GM23338 (cell line): ENCODE measurements around the gene DNLZ. TPM values are rescaled to one million over a fixed set of nuclear protein-coding genes. Genes with fewer than 3 reads are reported as not detected.

Source experiments
- ATAC-seq: fragments of 200-7000 bp; cut with Tn5 transposase; 3 replicates; pipeline ENCODE4 v1.9.1; 2020
- DNase-seq: peaks from one replicate; pipeline ENCODE4 v3.0.0-alpha.2; 2015; ENCODE audit warnings: low spot score
- H2AFZ ChIP-seq: fragments of 200-600 bp; sonication (generic); 2 replicates; pipeline ENCODE4 v1.8.0; 2016; ENCODE audit warnings: antibody characterized with exemption, mild to moderate bottlenecking, moderate library complexity
- H3F3A ChIP-seq: fragments of 200-600 bp; sonication (generic); replicated peaks from 2 replicates; pipeline ENCODE4 v1.8.0; 2017; ENCODE audit warnings: antibody characterized with exemption, mixed run types, low read depth
- H3K27ac ChIP-seq: fragments of 200-600 bp; sonication (generic); 2 replicates; pipeline ENCODE4 v1.6.1; 2016; ENCODE audit warnings: low read depth
- H3K27me3 ChIP-seq: fragments of 200-600 bp; sonication (generic); 2 replicates; pipeline ENCODE4 v1.8.0; 2016; ENCODE audit warnings: mild to moderate bottlenecking, mixed run types, moderate library complexity; ENCODE audit not compliant: insufficient read depth
- H3K36me3 ChIP-seq: fragments of 200-600 bp; sonication (generic); 2 replicates; pipeline ENCODE4 v1.8.0; 2016; ENCODE audit warnings: mild to moderate bottlenecking; ENCODE audit not compliant: insufficient read depth
- H3K4me1 ChIP-seq: fragments of 200-600 bp; sonication (generic); 2 replicates; pipeline ENCODE4 v1.8.0; 2016; ENCODE audit warnings: mild to moderate bottlenecking, moderate library complexity; ENCODE audit not compliant: insufficient read depth
- H3K4me2 ChIP-seq: fragments of 200-600 bp; sonication (generic); 2 replicates; pipeline ENCODE4 v1.7.1; 2017; ENCODE audit warnings: mixed run types
- H3K4me3 ChIP-seq: fragments of 200-600 bp; sonication (generic); 2 replicates; pipeline ENCODE4 v1.6.1; 2016; ENCODE audit warnings: mixed run types
- H3K79me2 ChIP-seq: fragments of 200-600 bp; sonication (generic); replicated peaks from 2 replicates; pipeline ENCODE4 v1.8.0; 2017; ENCODE audit warnings: mild to moderate bottlenecking; ENCODE audit not compliant: insufficient read depth
- H3K9me2 ChIP-seq: fragments of 200-600 bp; sonication (generic); 2 replicates; pipeline ENCODE4 v1.8.0; 2017; ENCODE audit not compliant: insufficient read depth
- H4K20me1 ChIP-seq: fragments of 200-600 bp; sonication (generic); replicated peaks from 2 replicates; pipeline ENCODE4 v1.8.0; 2017; ENCODE audit warnings: mild to moderate bottlenecking; ENCODE audit not compliant: insufficient read depth
- H3K27ac Mint-ChIP-seq: 2 replicates; pipeline ENCODE4 v1.8.0; 2020; ENCODE audit warnings: inconsistent platforms, mild to moderate bottlenecking, moderate library complexity, mixed read lengths
- H3K27me3 Mint-ChIP-seq: 3 replicates; pipeline ENCODE4 v1.8.0; 2022; ENCODE audit warnings: low read depth, mild to moderate bottlenecking, moderate library complexity, mixed read lengths, inconsistent platforms; ENCODE audit not compliant: insufficient read depth, poor library complexity
- H3K36me3 Mint-ChIP-seq: 3 replicates; pipeline ENCODE4 v1.8.0; 2021; ENCODE audit warnings: low read depth, mild to moderate bottlenecking, inconsistent platforms, moderate library complexity, mixed read lengths
- H3K4me1 Mint-ChIP-seq: 3 replicates; pipeline ENCODE4 v1.8.0; 2020; ENCODE audit warnings: mild to moderate bottlenecking, inconsistent platforms, mixed read lengths
- H3K4me3 Mint-ChIP-seq: 3 replicates; pipeline ENCODE4 v1.8.0; 2021; ENCODE audit warnings: moderate library complexity, mild to moderate bottlenecking, inconsistent platforms, mixed read lengths
- H3K9me3 Mint-ChIP-seq: 3 replicates; pipeline ENCODE4 v1.8.0; 2020; ENCODE audit warnings: moderate library complexity, mild to moderate bottlenecking, inconsistent platforms, mixed read lengths
- CREB1 ChIP-seq: fragments of 250-450 bp; sonication (Bioruptor Pico); IDR thresholded peaks from 2 replicates; pipeline ENCODE4 v1.5.0; 2020; ENCODE audit warnings: low read depth, mild to moderate bottlenecking, moderate library complexity
- CTCF ChIP-seq, 2 experiments: fragments of 200-600 bp in 1 of 2; sonication (generic) in 1 of 2; conservative IDR thresholded peaks; 2 replicates each; pipeline versions ENCODE4 v1.5.1 to v1.6.1; 2016 to 2017; ENCODE audit warnings: antibody characterized with exemption in 2 of 2, low read depth in 2 of 2, mild to moderate bottlenecking in 2 of 2, moderate library complexity in 1 of 2
- ETS1 ChIP-seq: IDR thresholded peaks from 2 replicates; pipeline ENCODE4 v1.6.1; 2016; ENCODE audit warnings: antibody characterized with exemption
- EZH2 ChIP-seq: fragments of 200-600 bp; sonication (generic); IDR thresholded peaks from one replicate; pipeline ENCODE4 v1.8.0; 2017; ENCODE audit warnings: antibody characterized with exemption, mild to moderate bottlenecking, low read depth; ENCODE audit not compliant: unreplicated experiment
- JUNB ChIP-seq: IDR thresholded peaks from one replicate; pipeline ENCODE4 v1.6.1; 2016; ENCODE audit warnings: antibody characterized with exemption; ENCODE audit not compliant: unreplicated experiment
- NANOG ChIP-seq: IDR thresholded peaks from 2 replicates; pipeline ENCODE4 v1.6.1; 2016; ENCODE audit warnings: antibody characterized with exemption, borderline replicate concordance
- POLR2AphosphoS5 ChIP-seq: IDR thresholded peaks from 2 replicates; pipeline ENCODE4 v1.6.1; 2016; ENCODE audit warnings: antibody characterized with exemption, low read depth
- STAT1 ChIP-seq: IDR thresholded peaks from one replicate; pipeline ENCODE4 v1.6.1; 2016; ENCODE audit warnings: antibody characterized with exemption; ENCODE audit not compliant: unreplicated experiment
- ZNF114 ChIP-seq: fragments of 250-450 bp; sonication (Bioruptor Pico); IDR thresholded peaks from 2 replicates; pipeline ENCODE4 v1.5.0; 2020; ENCODE audit warnings: mild to moderate bottlenecking, moderate library complexity
- ZNF462 ChIP-seq: fragments of 250-450 bp; sonication (Bioruptor Pico); IDR thresholded peaks from 2 replicates; pipeline ENCODE4 v1.5.0; 2020; ENCODE audit warnings: mild to moderate bottlenecking, moderate library complexity
- polyA plus RNA-seq: library from polyadenylated mRNA; unstranded; fragments of >200 nt; fragmentation: Nextera tagmentation; extraction: Ambion mirVana; gene quantifications from 2 replicates; pipeline ENCODE4 v1.2.1, GENCODE V29; 2016
- total RNA-seq: library from RNA; depleted of rRNA; stranded (reverse); fragments of >200 nt; shearing (Covaris generic); gene quantifications from 2 replicates; pipeline ENCODE4 v1.2.3, GENCODE V29; 2014

The DNLZ gene
- total and polyA plus RNA-seq, 2 experiments from 2014 or later, result 33.4 to 53.9 TPM

- H2AFZ ChIP-seq, result no peak overlapping the region
- Mint-ChIP-seq H3K27ac (no peak overlapping the region), H3K4me1 (no peaks in the 10 kb centered on the region), H3K4me3 (no peak overlapping the region), H3K36me3 (peaks cover 6% of the 10 kb centered on the region; the same call in 2 of the 3 replicates), H3K9me3 (no peaks in the 10 kb centered on the region), H3K27me3 (peaks cover 8% of the 10 kb centered on the region)
- no peak for ATAC-seq
- no peak overlapping the region for H3K4me2 ChIP-seq
- H3K79me2 ChIP-seq, result no peaks in the 10 kb centered on the region
- no peak overlapping the region for H3K27ac ChIP-seq
- no peaks in the 10 kb centered on the region for H3K9me2 ChIP-seq
- no peaks in the 10 kb centered on the region for H3K27me3 ChIP-seq
- H3F3A ChIP-seq, result no peaks in the 10 kb centered on the region
- H4K20me1 ChIP-seq, result no peaks in the 10 kb centered on the region; the same call in 1 of the 2 replicates
- DNase-seq, result no peak
- no peaks in the 10 kb centered on the region for H3K36me3 ChIP-seq
- H3K4me1 ChIP-seq, result no peaks in the 10 kb centered on the region
- TF ChIP-seq ETS1 (no peak), ZNF114 (CRISPR knock-in tag) (no peak), POLR2AphosphoS5 (no peak), NANOG (no peak), ZNF462 (CRISPR knock-in tag) (no peak), EZH2 (no peak), STAT1 (no peak), CREB1 (no peak), JUNB (no peak), CTCF (conservative IDR thresholded peaks at IDR 0.05; ENCODE audit: low read depth in 2 of 2) (no peak)
- H3K4me3 ChIP-seq, result no peak overlapping the region
Observed at GRCh38 chr9:136371533-136371880, 8.0 kb upstream of the DNLZ start.
